ENCODE results near the gene TMEM259.
A peak's percentile ranks its signal among the peaks of the same experiment; 100 is the strongest.

The TMEM259 gene

GRCh38 chr19:991932-992669 lies 28.8 kb downstream of the TMEM259 start:
- H3K4me3 ChIP-seq (replicated peaks; ENCODE audit: low read depth, low read length): no peak overlapping the region
- DNase-seq (ENCODE audit: low read depth): no peak
- no peak for TF ChIP-seq CTCF (IDR thresholded peaks at IDR 0.05; ENCODE audit: low read length, missing control alignments)

DNA sequence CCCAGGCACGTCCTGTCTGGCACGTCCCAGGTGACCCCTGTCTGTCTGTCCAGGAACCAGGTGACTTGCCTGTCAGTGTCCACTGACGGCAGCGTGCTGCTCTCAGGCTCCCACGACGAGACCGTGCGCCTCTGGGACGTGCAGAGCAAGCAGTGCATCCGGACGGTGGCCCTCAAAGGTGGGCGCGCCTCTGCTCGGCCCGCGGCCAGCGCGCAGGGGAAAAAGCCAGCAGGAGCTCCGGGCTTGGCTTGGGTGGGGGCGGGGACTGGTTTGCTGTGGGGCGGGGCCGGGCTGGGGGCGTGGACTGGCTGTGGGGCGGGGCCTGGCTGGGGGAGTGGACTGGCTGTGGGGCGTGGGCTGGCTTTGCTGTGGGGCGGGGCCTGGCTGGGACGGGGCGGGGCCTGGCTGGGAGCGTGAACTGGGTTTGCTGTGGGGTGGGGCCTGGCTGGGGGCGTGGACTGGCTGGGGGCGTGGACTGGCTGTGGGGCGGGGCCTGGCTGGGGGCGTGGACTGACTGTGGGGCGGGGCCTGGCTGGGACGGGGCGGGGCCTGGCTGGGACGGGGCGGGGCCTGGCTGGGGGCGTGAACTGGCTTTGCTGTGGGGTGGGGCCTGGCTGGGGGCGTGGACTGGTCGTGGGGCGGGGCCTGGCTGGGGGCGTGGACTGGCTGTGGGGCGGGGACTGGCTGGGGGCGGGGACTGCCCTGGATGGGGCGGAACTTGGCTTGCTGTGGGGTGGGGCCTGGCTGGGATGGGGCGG lies 29.6 kb downstream of the TMEM259 start:
- no peak overlapping the region for H3K4me3 ChIP-seq (replicated peaks; ENCODE audit: low read depth, low read length)
- no peak for TF ChIP-seq CTCF (IDR thresholded peaks at IDR 0.05; ENCODE audit: low read length, missing control alignments)
- peak; percentile 53 for DNase-seq (ENCODE audit: low read depth)

DNA sequence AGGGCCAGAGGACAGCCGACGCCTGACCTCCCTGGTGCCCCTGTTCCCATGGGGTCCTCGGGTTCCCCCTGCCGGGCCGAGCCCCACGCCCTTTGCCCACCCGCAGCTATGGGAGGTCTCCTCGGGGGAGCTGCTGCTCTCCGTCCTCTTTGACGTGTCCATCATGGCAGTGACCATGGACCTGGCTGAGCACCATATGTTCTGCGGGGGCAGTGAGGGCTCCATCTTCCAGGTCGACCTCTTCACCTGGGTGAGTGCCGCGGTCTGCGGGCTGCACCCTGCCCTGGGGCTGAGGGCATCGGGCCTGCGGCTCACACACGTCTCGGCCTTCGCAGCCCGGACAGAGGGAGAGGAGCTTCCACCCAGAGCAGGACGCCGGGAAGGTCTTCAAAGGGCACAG lies 30.2 kb downstream of the TMEM259 start:
- no peak for TF ChIP-seq CTCF (IDR thresholded peaks at IDR 0.05; ENCODE audit: low read length, missing control alignments)
- DNase-seq (ENCODE audit: low read depth): no peak
- H3K4me3 ChIP-seq (replicated peaks; ENCODE audit: low read depth, low read length): no peak overlapping the region

- no peak for TF ChIP-seq CTCF (IDR thresholded peaks at IDR 0.05; ENCODE audit: low read length, missing control alignments)
- no peak overlapping the region for H3K4me3 ChIP-seq (replicated peaks; ENCODE audit: low read depth, low read length)
- no peak for DNase-seq (ENCODE audit: low read depth)
Measured at GRCh38 chr19:990119-990571, 30.8 kb downstream of the TMEM259 start.

DNA sequence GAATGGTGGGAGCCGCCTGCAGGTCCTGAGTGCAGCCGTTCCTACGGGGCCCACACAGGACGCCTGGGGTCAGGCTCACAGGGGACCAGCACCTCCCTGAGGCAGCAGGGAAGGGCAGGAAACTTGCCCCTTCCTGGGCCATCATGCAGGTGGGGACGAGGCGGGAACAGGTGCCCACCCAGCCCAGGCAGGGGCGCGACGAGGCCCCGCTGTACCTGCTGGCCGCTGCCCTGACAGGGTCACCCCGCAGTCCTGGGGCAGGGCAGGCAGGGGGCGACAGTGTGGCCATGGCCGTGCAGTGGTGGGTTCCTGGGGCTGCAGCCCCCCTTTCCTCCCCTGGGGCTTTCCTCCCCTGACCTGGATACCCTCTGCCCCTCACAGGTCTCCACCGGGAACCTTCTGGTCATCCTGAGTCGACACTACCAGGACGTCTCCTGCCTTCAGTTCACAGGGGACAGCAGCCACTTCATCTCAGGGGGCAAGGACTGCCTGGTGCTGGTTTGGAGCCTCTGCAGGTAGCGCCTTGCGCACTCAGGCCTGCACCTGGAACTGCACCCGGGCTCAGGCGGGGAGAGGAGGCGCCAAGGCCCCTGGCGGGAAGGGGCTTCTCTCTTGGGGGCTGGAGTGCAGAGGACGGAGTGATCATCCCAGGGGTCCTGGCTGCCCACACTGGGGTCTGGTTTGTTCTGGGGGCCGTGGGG lies 31.4 kb downstream of the TMEM259 start:
- no peak for DNase-seq (ENCODE audit: low read depth)
- H3K4me3 ChIP-seq (replicated peaks; ENCODE audit: low read depth, low read length): no peak overlapping the region
- TF ChIP-seq CTCF (IDR thresholded peaks at IDR 0.05; ENCODE audit: low read length, missing control alignments): peak; percentile 21

DNA sequence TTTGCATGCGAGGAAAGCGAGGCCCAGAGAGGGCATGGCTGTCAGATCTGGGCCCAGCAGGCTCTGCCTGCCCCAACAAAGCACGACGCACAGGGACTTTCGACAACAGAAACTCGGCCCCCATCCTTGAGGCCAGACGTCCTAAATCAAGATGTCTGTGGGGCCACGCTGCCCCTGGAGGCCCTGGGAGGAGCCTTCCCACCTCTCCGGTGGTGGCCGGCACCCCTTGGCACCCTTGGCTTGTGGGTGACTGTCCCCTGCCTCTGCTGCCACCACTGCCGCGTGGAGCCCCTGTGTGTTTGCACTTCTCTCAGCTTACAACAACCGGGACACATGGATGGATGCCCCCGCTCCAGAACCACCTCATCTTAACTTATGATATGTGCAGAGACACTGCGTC lies 32.4 kb downstream of the TMEM259 start:
- H3K4me3 ChIP-seq (replicated peaks; ENCODE audit: low read depth, low read length): no peak overlapping the region
- no peak for TF ChIP-seq CTCF (IDR thresholded peaks at IDR 0.05; ENCODE audit: low read length, missing control alignments)
- DNase-seq (ENCODE audit: low read depth): no peak

Data from fibroblast of pulmonary artery (primary cell).